ENCODE data around the gene GRM5. TPM values are rescaled to one million over a fixed set of nuclear protein-coding genes. Genes with fewer than 3 reads are reported as not detected.

The GRM5 gene
- total RNA-seq, 1 experiment from 2014 or later = not detected

DNA sequence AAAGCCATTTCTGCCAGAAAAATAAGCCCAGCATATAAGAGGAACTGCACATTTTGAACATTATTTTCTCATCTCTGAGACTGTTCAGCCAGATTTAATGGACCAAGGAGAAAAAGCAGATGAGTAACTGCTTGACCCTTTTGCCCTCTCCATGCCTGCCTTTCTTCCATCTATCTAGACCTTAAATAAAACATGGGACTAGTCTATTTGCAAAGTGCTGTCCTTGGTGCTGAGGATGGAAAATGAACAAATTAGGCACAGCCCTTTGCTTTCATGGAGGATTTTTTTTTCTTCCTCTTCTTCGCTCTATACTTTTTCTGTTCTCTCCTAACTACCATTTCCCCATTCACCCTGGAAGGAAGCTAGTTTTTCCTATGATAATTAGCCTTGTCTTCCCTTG is 361.3 kb downstream of the GRM5 start:
- DNase-seq = peak; percentile 31
- H3K9me2 ChIP-seq (replicated peaks; ENCODE audit: low read length) = no peaks in the 10 kb centered on the region
- H3K9ac ChIP-seq (ENCODE audit: low read length) = no peak overlapping the region
- ChIA-PET CTCF (no interaction called here), POLR2A (ENCODE audit: unreplicated experiment) (no interaction called here)
- H3K9me3 ChIP-seq (ENCODE audit: low read length) = no peaks in the 10 kb centered on the region
- TF ChIP-seq EZH2 (IDR thresholded peaks at IDR 0.05; ENCODE audit: low read length, unreplicated experiment) = no peak
- TF ChIP-seq EZH2phosphoT487 (IDR thresholded peaks at IDR 0.05; ENCODE audit: borderline replicate concordance, low read length) = no peak
- no peak for TF ChIP-seq CTCF (conservative IDR thresholded peaks at IDR 0.05; ENCODE audit: low read depth, low read length)
- ATAC-seq = no peak
- H3K27ac ChIP-seq (ENCODE audit: low read length) = no peak overlapping the region
- BruUV-seq (replicated peaks) = no TSS peak
- H4K20me1 ChIP-seq (ENCODE audit: low read length) = no peaks in the 10 kb centered on the region
- intact Hi-C loops (cut with micrococcal nuclease) = no loop called here
- H3K4me1 ChIP-seq (ENCODE audit: insufficient read depth, low read length) = peaks cover 6% of the 10 kb centered on the region; the same call in 1 of the 2 replicates
- H3K4me3 ChIP-seq (ENCODE audit: low read length) = no peak overlapping the region
- H3K27me3 ChIP-seq (ENCODE audit: low read length) = no peaks in the 10 kb centered on the region
- no peaks in the 10 kb centered on the region for H3K36me3 ChIP-seq (ENCODE audit: low read depth, low read length)
- no peak overlapping the region for H2AFZ ChIP-seq (ENCODE audit: low read length)
- no peaks in the 10 kb centered on the region for H3F3A ChIP-seq (ENCODE audit: low read length, unreplicated experiment)
- no peaks in the 10 kb centered on the region for H3K79me2 ChIP-seq (ENCODE audit: low read length)
- no peak overlapping the region for H3K4me2 ChIP-seq (ENCODE audit: low read length)

GRCh38 chr11:88701816-88702215 is 364.0 kb downstream of the GRM5 start:
- H3F3A ChIP-seq (ENCODE audit: low read length, unreplicated experiment) = no peaks in the 10 kb centered on the region
- ChIA-PET POLR2A (ENCODE audit: unreplicated experiment) (no interaction called here), CTCF (no interaction called here)
- no peaks in the 10 kb centered on the region for H3K9me3 ChIP-seq (ENCODE audit: low read length)
- intact Hi-C loops (cut with micrococcal nuclease) = no loop called here
- H4K20me1 ChIP-seq (ENCODE audit: low read length) = no peaks in the 10 kb centered on the region
- no peak overlapping the region for H2AFZ ChIP-seq (ENCODE audit: low read length)
- H3K36me3 ChIP-seq (ENCODE audit: low read depth, low read length) = no peaks in the 10 kb centered on the region
- BruUV-seq (replicated peaks) = no TSS peak
- no peaks in the 10 kb centered on the region for H3K9me2 ChIP-seq (replicated peaks; ENCODE audit: low read length)
- no peaks in the 10 kb centered on the region for H3K4me1 ChIP-seq (ENCODE audit: insufficient read depth, low read length)
- ATAC-seq (no peak), DNase-seq (no peak)
- no peak overlapping the region for H3K4me3 ChIP-seq (ENCODE audit: low read length)
- H3K27me3 ChIP-seq (ENCODE audit: low read length) = no peaks in the 10 kb centered on the region
- H3K27ac ChIP-seq (ENCODE audit: low read length) = no peak overlapping the region
- TF ChIP-seq CTCF (conservative IDR thresholded peaks at IDR 0.05; ENCODE audit: low read depth, low read length) (no peak), EZH2 (IDR thresholded peaks at IDR 0.05; ENCODE audit: low read length, unreplicated experiment) (no peak), EZH2phosphoT487 (IDR thresholded peaks at IDR 0.05; ENCODE audit: borderline replicate concordance, low read length) (no peak)
- H3K4me2 ChIP-seq (ENCODE audit: low read length) = no peak overlapping the region
- no peaks in the 10 kb centered on the region for H3K79me2 ChIP-seq (ENCODE audit: low read length)
- no peak overlapping the region for H3K9ac ChIP-seq (ENCODE audit: low read length)

DNA sequence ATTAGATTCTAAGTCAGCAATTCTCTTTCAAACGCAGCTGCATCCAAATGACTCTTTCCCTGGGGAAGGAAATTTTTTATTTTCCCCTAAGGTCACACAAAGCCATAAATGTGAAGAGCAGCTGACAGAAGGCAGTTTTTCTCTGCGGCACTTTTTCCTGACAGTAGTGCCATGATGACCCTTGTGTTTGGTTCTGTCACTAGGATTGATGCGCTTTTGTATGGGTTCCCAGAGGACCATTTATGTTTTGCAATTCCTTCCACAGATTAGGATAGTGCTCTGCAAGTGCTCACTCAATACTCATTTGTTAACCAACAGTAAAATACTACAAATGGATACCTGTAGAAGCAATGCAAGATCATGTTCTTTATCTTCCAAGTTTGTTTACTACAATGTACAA is 368.6 kb downstream of the GRM5 start:
- H3K9me3 ChIP-seq (ENCODE audit: low read length) = no peaks in the 10 kb centered on the region
- H3K36me3 ChIP-seq (ENCODE audit: low read depth, low read length) = no peaks in the 10 kb centered on the region
- ChIA-PET POLR2A (ENCODE audit: unreplicated experiment) (no interaction called here), CTCF (no interaction called here)
- no peak overlapping the region for H3K4me2 ChIP-seq (ENCODE audit: low read length)
- H3K27me3 ChIP-seq (ENCODE audit: low read length) = no peaks in the 10 kb centered on the region
- TF ChIP-seq CTCF (conservative IDR thresholded peaks at IDR 0.05; ENCODE audit: low read depth, low read length) (no peak), EZH2phosphoT487 (IDR thresholded peaks at IDR 0.05; ENCODE audit: borderline replicate concordance, low read length) (no peak), EZH2 (IDR thresholded peaks at IDR 0.05; ENCODE audit: low read length, unreplicated experiment) (no peak)
- H3K79me2 ChIP-seq (ENCODE audit: low read length) = no peaks in the 10 kb centered on the region
- H3K9ac ChIP-seq (ENCODE audit: low read length) = no peak overlapping the region
- no peak overlapping the region for H2AFZ ChIP-seq (ENCODE audit: low read length)
- no peak for DNase-seq
- H3K4me3 ChIP-seq (ENCODE audit: low read length) = no peak overlapping the region
- intact Hi-C loops (cut with micrococcal nuclease) = no loop called here
- BruUV-seq (replicated peaks) = no TSS peak
- no peaks in the 10 kb centered on the region for H3K4me1 ChIP-seq (ENCODE audit: insufficient read depth, low read length)
- H3K9me2 ChIP-seq (replicated peaks; ENCODE audit: low read length) = no peaks in the 10 kb centered on the region
- no peak for ATAC-seq
- H4K20me1 ChIP-seq (ENCODE audit: low read length) = no peaks in the 10 kb centered on the region
- no peak overlapping the region for H3K27ac ChIP-seq (ENCODE audit: low read length)
- H3F3A ChIP-seq (ENCODE audit: low read length, unreplicated experiment) = no peaks in the 10 kb centered on the region

Data from PC-3 (cell line).